HG02885 (cell line): ENCODE measurements around the gene MYL6B.

Experiments
- ATAC-seq: cut with Tn5 transposase; IDR thresholded peaks from one replicate; pipeline ENCODE4 v1.9.1; 2021; ENCODE audit warnings: mild to moderate bottlenecking; ENCODE audit not compliant: unreplicated experiment, poor library complexity

Gene MYL6B

GRCh38 chr12:56202838-56203237 is 50.5 kb downstream of the MYL6B start:
- no peak for ATAC-seq

- ATAC-seq, result no peak
Observed at GRCh38 chr12:56204275-56204674, 51.9 kb downstream of the MYL6B start.

GRCh38 chr12:56205445-56205844 is 53.1 kb downstream of the MYL6B start:
- no peak for ATAC-seq

GRCh38 chr12:56206452-56207166 is 54.2 kb downstream of the MYL6B start:
- ATAC-seq, result no peak
